Heart left ventricle (tissue), 16 donors: ENCODE data around the gene PRDX5. TPM values are rescaled to one million over a fixed set of nuclear protein-coding genes. Genes with fewer than 3 reads are reported as not detected.

ENCODE experiments used
- ATAC-seq, 4 donors: fragments of 200-7000 bp; cut with Tn5 transposase; one replicate each; pipeline ENCODE4 v1.9.1; 2020 to 2022; ENCODE audit warnings: moderate library complexity in 4 of 4, mild to moderate bottlenecking in 3 of 4, moderate number of reproducible peaks in 1 of 4
- DNase-seq, 5 donors: peaks; one replicate each; pipeline ENCODE4 v3.0.0-alpha.2; 2020
- H3K27ac ChIP-seq, 12 donors: fragments of 200-600 bp; sonication (generic) in 4 of 12; one replicate each; pipeline versions ENCODE4 v1.5.0 to v1.8.0; 2016 to 2022; ENCODE audit warnings: mild to moderate bottlenecking in 2 of 12
- H3K27me3 ChIP-seq, 9 donors: fragments of 200-600 bp; sonication (generic) in 2 of 9; one replicate each; pipeline versions ENCODE4 v1.5.1 to v1.8.0; 2016 to 2022; ENCODE audit warnings: mild to moderate bottlenecking in 3 of 9
- H3K36me3 ChIP-seq, 9 donors: fragments of 200-600 bp; sonication (generic) in 2 of 9; one replicate each; pipeline versions ENCODE4 v1.5.0 to v1.8.0; 2018 to 2022; ENCODE audit warnings: mild to moderate bottlenecking in 2 of 9
- H3K4me1 ChIP-seq, 12 donors: fragments of 200-600 bp; sonication (generic) in 4 of 12; one replicate each; pipeline versions ENCODE4 v1.5.0 to v1.8.0; 2016 to 2022; ENCODE audit warnings: mild to moderate bottlenecking in 3 of 12
- H3K4me3 ChIP-seq, 12 donors: fragments of 200-600 bp; sonication (generic) in 4 of 12; one replicate each; pipeline versions ENCODE4 v1.5.0 to v1.8.0; 2017 to 2022; ENCODE audit warnings: mild to moderate bottlenecking in 9 of 12, moderate library complexity in 4 of 12
- H3K9me3 ChIP-seq, 12 donors: fragments of 200-600 bp; sonication (generic) in 4 of 12; one replicate each; pipeline versions ENCODE4 v1.5.0 to v1.8.0; 2016 to 2022; ENCODE audit warnings: mild to moderate bottlenecking in 1 of 12
- CTCF ChIP-seq, 12 donors: fragments of 200-600 bp; sonication (generic) in 4 of 12; IDR thresholded peaks; one replicate each; pipeline versions ENCODE4 v1.5.0 to v1.8.0; 2018 to 2022; ENCODE audit warnings: antibody characterized with exemption in 12 of 12, mild to moderate bottlenecking in 5 of 12
- POLR2A ChIP-seq, 2 donors: fragments of 450-650 bp; IDR thresholded peaks; one replicate each; pipeline ENCODE4 v1.6.1; 2017; ENCODE audit warnings: antibody characterized with exemption in 2 of 2, mild to moderate bottlenecking in 2 of 2, moderate library complexity in 2 of 2
- WGBS, 4 donors: extraction: QIAGEN DNeasy Blood & Tissue Kit in 2 of 4; methylation state at CpG; one replicate each; pipeline versions ENCODE4 v1.1.5 to v1.1.7; 2013 to 2018; 5-methylcytosine and 5-hydroxymethylcytosine counted together
- intact Hi-C, 10 donors: fragments of 100-400 bp; cut with DNase I; formaldehyde crosslinking; loops; one replicate each; pipeline versions ENCODE4 v1.11.1 to v1.14.2; 2022
- polyA plus RNA-seq, 2 donors: library from polyadenylated mRNA; stranded (reverse); fragments of 200-250 nt; gene quantifications; one replicate each; pipeline ENCODE4 v1.2.3, GENCODE V29; 2013
- total RNA-seq, 9 donors: library from RNA; depleted of rRNA in 2 of 9; stranded (reverse); fragments of >200 nt in 2 of 9; fragmentation: NEBNext Ultra II Directional in 3 of 9; extraction: Animal tissue kit (Norgen Biotek cat#: 25700) in 3 of 9; gene quantifications; one replicate each; pipeline versions ENCODE4 v1.1.0 to v1.2.4, GENCODE V29; 2016 to 2023
- donor health status: ischemic (EF 13 %, LVEDD 7.1; RV severe dilation, severe dysfunction).
- donor health status: healthy with polysubstance abuse.
- donor health status: DM: no; HTN: yes; CAD: no.
- donor health status: DM: no; HTN: no; CAD: no.
- donor health status: ischemic (EF 25% LVEDD 6.9; RV normal size, moderate dysfunction).
- donor health status: ischemic (EF 25% LVEDD 5.7; RV mildly dilated, moderate dysfunction).
- donor health status: healthy.
- donor health status: DM: yes; HTN: yes; CAD: no.
- donor health status: ischemic (EF 35%, LVEDD 5.7; RV mildly dilated, moderate dysfunction).
- donor health status: nonischemic (EF 11% LVEDD 7.7; RV severe dilation, severe dysfunction).
- donor health status: DM: yes; HTN: yes; CAD: no.
- donor health status: PGD.
- donor health status: ischemic (EF 29% LVEDD 5.4; RV normal size, mild dysfunction).
- donor health status: nonischemic (EF 23%, LVEDD 6.1; RV moderate dilation, normal function).

PRDX5 gene
- total and polyA plus RNA-seq, 11 donors, result 220 to 882 (median 294) TPM

- H3K36me3 ChIP-seq, result peaks cover 0 to 19% (median 0%) of the 10 kb centered on the region in 9 donors
- WGBS, 4 donors, result 94 to 96% (median 95%) methylated on average over 27 to 28 of the region's 28 CpGs
- TF ChIP-seq POLR2A (IDR thresholded peaks at IDR 0.05) (no peak), CTCF (IDR thresholded peaks at IDR 0.05) (no peak)
- ATAC-seq (no peak), DNase-seq (no peak)
- H3K9me3 ChIP-seq, result no peaks in the 10 kb centered on the region
- H3K4me3 ChIP-seq, result no peak overlapping the region
- peaks cover 0 to 19% (median 8%) of the 10 kb centered on the region in 12 donors for H3K4me1 ChIP-seq
- peaks cover 0 to 15% (median 0%) of the 10 kb centered on the region in 9 donors for H3K27me3 ChIP-seq
- intact Hi-C loops, result no loop called here
- no peak overlapping the region for H3K27ac ChIP-seq
Observed at GRCh38 chr11:64344787-64345186, 26.9 kb downstream of the PRDX5 start.

- Histone ChIP-seq H3K9me3 (no peaks in the 10 kb centered on the region), H3K4me1 (peaks cover 0 to 11% (median 2%) of the 10 kb centered on the region in 12 donors), H3K27me3 (no peaks in the 10 kb centered on the region), H3K4me3 (no peak overlapping the region), H3K27ac (no peak overlapping the region), H3K36me3 (peaks cover 0 to 19% (median 0%) of the 10 kb centered on the region in 9 donors)
- no peak for DNase-seq
- ATAC-seq, result no peak
- TF ChIP-seq POLR2A (IDR thresholded peaks at IDR 0.05) (no peak), CTCF (IDR thresholded peaks at IDR 0.05) (no peak)
- WGBS, 4 donors, result 89 to 90% (median 89%) methylated on average over 12 of the region's 12 CpGs
- intact Hi-C loops, result no loop called here
Observed at GRCh38 chr11:64347193-64347867, 29.4 kb downstream of the PRDX5 start.

- peaks cover 0 to 6% (median 0%) of the 10 kb centered on the region in 12 donors for H3K4me1 ChIP-seq
- no peak overlapping the region for H3K27ac ChIP-seq
- no peaks in the 10 kb centered on the region for H3K27me3 ChIP-seq
- DNase-seq, result no peak
- no peaks in the 10 kb centered on the region for H3K9me3 ChIP-seq
- TF ChIP-seq CTCF (IDR thresholded peaks at IDR 0.05), result no peak
- no peak for TF ChIP-seq POLR2A (IDR thresholded peaks at IDR 0.05)
- WGBS, 4 donors, result 67 to 77% (median 74%) methylated on average over 11 to 14 of the region's 14 CpGs
- ATAC-seq, result no peak
- intact Hi-C loops, result no loop called here
- peaks cover 0 to 21% (median 0%) of the 10 kb centered on the region in 9 donors for H3K36me3 ChIP-seq
- no peak overlapping the region for H3K4me3 ChIP-seq
Observed at GRCh38 chr11:64348383-64349024, 30.6 kb downstream of the PRDX5 start.

- H3K27ac ChIP-seq, result no peak overlapping the region
- no peak for DNase-seq
- TF ChIP-seq POLR2A (IDR thresholded peaks at IDR 0.05), result no peak
- no peak for TF ChIP-seq CTCF (IDR thresholded peaks at IDR 0.05)
- H3K9me3 ChIP-seq, result no peaks in the 10 kb centered on the region
- no peak for ATAC-seq
- H3K4me1 ChIP-seq, result peaks cover 0 to 6% (median 0%) of the 10 kb centered on the region in 12 donors
- no peak overlapping the region for H3K4me3 ChIP-seq
- WGBS, 4 donors, result 89 to 92% (median 91%) methylated on average over 7 of the region's 7 CpGs
- H3K27me3 ChIP-seq, result no peaks in the 10 kb centered on the region
- H3K36me3 ChIP-seq, result peaks cover 0 to 20% (median 0%) of the 10 kb centered on the region in 9 donors
- intact Hi-C loops, result no loop called here
Observed at GRCh38 chr11:64349025-64349387, 31.1 kb downstream of the PRDX5 start.
